ENCODE results near the gene TOX2.

TOX2 gene

DNA sequence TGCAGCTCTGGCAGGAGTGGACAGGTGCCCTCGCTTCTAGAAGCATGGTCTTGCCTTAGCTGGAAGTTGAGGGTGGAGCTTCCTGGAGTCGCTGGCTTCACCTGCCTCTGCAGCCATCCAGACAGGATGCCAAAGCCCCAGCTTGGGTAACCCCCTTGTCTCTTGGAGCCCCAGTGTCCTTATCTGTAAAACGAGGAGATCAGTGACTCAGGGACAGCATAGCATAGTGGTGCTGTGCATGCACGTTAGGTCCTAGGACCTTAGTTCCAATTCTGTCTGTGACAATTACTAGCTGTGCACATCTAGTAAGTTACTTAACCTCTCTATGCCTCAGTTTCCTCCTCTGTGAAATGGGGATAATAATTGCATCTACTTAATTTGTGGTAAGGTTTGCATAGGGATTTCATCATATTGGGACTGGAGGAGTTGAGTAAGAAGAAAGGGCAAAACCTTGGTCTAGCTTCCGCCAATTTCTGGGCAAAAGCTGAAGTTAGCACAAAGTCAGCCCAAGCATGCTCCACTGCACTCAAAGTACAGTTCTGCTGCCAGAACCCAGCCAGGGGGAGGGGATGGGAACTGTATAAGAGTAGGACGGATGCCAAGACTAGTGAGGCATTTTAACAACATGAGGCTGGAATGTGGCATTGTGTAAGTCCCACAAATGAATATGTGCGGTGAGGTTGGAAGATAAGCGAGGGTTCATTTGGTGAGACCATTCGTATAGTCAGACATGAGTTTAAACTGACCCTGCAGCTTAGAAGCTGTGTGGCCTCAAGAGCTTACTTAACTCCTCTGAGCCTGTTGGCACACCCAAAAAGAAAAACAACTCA lies 24.5 kb downstream of the TOX2 start:
- DNase-seq (ENCODE audit: low read depth in 2 of 2) = no peak

DNA sequence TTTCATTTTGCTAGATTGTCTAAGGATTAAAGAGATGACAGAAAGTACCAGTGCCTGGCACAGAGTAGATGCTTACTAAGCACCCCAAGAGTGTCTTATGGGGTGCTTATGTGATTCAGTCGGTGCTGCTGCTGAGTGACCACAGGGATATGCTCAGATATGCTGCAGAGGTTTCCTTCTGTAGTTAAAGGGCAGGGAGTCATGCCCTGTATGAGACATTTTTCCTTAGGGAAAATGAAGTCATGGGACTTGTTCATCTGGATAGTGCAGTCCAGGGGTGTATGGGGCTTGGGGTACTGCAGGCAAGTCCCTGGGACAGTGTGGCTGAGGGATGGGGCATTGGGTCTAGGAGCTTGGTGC lies 25.1 kb downstream of the TOX2 start:
- no peak for DNase-seq (ENCODE audit: low read depth in 2 of 2)

DNA sequence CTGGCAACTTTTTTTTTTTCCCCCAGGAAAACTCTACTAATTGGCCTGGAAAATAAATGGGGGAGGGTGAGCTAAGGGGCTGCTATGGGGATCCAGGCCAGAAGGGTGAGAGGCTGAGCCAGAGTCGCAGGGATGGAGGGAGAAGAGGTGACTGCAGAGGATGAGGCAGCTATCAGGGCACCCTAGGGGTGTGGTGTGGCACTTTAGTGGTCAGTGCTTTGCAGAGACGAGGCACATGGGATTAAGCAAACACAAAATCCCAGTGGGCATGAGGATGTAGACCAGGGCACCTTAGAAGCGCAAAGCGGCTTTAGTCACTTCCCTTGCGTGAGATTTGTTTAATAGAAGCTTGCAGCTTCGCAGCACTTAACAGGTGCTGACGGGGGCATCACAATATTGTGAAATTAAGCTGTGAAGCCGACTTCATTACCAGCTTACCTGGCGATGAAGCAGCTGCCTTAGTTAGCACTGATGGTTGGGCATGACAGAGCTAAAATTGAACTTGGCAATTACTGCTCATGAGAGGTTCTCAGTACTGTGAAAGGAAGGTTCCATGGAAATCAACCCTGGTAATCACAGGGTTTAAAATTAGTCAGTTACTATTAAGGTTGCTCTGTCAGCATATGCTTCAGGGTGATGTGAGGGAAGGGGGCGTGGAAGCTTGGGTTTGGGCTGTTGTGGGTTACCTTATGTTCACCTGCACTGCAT lies 26.0 kb downstream of the TOX2 start:
- no peak for DNase-seq (ENCODE audit: low read depth in 2 of 2)

DNA sequence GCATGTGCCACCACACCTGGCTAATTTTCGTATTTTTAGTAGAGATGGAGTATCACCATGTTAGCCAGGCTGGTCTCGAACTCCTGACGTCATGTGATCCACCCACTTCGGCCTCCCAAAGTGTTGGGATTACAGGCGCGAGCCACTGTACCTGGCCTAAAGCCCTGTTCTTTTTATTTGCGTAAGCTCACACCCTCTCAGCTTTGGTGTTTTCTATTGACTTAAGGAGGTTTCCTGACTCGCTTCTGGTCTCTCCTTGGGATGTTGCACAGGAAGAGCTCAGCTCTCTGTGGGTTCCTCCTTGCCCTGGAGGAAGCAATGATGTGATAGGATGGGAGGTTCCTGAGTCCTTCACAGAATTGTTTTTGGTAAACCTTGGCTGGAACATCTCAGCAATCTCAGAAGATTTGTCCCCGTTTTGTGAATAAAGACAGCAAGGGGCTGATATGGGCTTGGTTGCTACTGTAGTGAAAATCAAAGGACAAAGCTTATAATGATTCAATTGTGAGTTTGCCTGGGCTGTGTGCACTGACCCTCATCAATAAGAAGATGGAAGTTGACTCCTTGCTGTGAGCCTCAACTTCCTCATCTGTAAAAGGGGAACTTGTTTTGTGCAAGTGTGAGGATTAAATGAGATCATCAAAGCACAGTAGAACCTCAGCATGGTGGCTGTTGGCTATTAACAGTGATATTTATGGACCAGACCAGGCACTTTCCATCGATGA lies 27.0 kb downstream of the TOX2 start:
- no peak for DNase-seq (ENCODE audit: low read depth in 2 of 2)

DNA sequence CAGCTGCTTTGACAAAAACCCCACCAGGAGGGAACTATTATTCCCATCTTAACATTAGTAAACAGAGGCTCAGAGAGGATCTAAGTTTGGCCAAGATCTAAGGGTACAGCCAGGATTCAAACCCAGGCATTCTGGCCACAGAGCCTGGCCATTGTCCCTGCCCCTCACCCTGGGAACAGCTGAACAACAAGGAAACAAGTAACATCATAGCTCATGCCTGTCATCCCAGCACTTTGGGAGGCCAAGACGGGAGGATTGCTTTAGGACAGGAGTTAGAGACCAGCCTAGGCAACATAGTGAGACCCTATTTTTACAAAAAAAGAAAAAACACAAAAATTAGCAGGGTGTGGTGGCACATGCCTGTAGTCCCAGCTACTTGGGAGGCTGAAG lies 27.5 kb downstream of the TOX2 start:
- DNase-seq (ENCODE audit: low read depth in 2 of 2) = no peak

DNA sequence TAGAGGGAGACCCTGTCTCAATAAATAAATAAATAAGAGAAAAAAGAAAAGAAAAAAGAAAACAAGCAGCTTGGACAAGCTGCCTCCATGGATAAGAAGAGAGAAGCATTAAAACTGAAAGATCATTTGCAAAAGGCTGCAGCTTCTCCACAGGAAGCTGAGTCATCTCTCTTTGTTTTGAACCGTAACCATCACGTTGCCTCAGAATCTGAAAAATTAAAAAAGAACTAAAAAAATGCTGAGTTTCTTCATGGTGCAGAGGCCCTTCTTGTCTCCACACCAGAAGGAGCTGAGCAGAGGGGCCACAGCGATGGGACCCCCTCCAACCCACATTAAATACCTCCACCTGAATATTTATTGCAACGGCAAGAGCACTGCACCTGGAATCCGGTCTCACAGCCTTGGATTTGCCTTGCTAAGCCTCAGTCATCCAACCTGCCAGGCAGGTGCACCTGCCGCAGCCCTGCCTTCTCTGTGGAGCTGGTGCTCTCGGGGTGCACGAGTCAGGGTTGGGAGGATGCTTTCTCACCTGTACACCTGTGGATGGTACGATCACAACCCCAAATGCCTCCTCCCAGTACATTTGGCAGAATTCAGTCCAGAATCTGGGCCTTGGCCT lies 28.1 kb downstream of the TOX2 start:
- DNase-seq (ENCODE audit: low read depth in 2 of 2) = no peak

DNA sequence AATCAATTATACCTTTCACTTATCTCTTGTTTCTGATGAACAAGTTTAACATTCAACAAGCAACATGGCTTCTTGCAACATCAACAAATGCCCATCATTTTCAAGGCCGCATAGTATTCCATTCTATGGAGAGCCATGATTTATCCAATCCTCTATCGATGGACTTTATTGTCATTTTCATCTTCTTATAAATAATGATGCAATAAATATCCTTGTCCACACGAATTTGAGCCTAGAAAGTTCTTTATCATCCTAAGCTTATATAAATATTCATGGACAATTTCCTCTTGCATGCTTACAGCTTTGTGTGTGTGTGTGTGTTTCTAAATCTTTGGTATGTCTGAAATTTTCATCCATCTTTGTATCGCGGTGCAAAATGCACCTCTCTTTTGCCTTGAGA lies 29.1 kb downstream of the TOX2 start:
- DNase-seq (ENCODE audit: low read depth in 2 of 2) = no peak

DNA sequence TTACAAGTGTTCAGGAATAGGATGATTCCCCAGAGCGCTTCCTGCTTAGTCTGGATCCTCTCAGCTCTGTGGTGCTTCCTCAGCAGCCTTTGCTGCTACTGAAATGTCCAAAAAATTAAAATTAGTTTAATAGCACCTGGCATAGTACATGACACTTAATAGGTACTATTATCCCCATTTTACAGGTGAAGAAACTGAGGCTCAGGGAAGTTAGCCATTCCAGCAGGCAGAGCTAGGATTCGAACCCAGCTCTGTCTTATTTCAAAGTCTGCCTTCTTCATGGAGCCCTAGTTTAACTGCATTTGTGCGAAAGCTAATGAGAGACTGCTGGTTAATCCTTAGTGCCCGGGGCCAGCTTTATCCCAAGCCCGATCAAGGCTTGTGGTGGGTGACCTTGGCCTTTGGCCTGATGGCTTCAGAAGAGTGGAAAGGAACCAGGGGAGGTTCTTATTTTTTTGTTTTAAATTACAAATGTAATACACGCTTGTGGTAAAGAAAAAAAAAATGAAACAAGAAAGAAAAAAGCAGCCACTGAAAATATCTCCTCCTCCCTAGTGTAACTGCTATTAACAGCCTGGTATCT lies 30.1 kb downstream of the TOX2 start:
- DNase-seq (ENCODE audit: low read depth in 2 of 2) = no peak

DNA sequence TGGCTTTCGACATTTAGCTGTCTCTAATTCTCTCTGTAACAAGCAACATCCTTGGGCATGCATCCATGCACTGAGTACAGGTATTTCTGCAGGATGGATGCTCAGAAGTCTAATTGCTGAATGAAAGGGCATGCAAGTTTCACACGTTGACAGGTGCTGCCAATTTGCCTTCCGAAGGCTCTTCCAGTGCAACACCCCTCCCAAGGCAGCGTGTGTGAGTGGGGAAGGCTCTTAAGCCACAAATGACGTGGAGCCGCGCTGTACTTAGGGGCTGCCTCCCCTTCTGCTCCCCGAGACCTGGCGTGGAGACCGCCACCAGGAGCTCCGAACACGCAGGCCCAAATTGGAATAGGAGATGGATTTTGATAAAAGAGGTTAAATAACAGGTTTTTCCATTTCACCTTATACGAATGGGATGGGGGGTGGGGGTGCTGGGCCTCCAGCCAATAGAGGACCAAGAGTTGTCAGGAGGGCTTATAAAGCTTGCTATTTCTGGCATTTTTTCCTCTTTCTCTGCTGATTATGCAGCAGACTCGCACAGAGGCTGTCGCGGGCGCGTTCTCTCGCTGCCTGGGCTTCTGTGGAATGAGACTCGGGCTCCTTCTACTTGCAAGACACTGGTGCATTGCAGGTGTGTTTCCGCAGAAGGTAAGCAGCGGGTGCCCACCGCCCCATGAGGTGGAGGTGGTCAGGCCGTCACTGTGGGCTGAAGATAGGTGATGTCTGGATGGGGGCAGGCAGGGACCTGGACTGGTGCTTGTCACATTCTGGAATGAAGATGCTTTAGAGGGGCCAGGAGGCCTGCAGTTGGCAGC lies 30.9 kb downstream of the TOX2 start:
- DNase-seq (ENCODE audit: low read depth in 2 of 2) = no peak

DNA sequence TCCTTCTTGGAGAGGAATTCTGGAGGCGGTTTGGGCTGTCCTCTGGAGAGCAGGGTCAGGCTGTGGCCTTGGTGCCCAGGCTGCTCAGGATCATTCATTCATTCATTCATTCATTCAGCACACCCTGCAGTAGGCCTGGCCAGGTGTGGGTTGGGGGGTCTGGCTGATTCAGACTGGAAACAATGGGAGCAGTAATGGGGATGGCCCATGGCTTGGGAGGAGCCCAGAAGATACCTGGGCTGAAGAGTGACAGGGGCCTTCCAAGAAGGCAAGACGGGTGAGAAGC lies 31.5 kb downstream of the TOX2 start:
- no peak for DNase-seq (ENCODE audit: low read depth in 2 of 2)

DNA sequence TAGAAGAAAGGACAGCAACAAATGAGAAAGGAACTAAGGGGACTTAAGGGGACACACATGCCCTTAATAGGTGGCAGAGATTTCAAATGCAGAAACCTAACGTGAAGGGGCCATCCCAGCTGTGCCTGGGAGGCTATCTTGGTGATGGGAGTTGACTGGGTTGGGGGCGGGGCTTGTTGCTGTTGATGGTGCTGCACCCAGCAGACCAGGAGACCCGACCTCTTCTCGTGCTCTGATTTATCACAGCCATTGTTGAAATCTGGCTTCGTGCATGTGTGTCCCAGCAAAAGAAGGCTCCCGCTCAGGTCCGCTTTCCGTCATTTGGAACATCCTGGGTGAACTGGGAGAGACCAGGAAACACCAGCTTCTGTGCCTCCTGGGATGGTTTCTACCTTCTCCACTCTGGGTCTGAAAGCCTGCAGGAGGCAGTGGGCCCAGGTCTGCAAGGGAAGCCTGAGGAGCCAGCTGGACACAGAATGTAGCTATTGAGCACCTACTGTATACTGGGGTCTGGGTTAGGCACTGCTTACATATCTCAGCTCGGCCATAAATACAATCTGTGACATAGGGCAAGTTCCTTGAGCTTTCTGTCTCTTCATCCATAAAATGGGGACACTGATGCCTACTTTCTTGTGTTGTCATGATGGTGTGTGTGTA lies 32.1 kb downstream of the TOX2 start:
- DNase-seq (ENCODE audit: low read depth in 2 of 2) = no peak

DNA sequence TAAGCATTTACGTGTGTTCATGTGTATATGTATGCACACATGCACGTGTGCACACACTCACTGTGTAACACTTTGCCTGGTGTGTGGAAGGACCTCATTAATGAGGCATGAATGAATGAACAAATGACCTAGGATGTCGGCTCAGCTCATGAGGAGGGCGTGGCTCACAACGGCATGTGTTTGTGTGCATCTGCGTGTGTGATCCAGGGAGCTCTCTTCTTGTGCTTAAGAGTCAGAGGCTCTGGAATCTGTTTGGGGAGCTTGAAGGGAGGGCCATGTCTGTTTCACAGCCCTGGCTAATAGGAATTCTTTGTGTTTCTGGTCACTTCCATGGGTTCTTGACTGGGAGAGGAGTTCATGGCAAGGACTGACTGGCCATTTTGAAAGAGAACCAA lies 32.7 kb downstream of the TOX2 start:
- DNase-seq (ENCODE audit: low read depth in 2 of 2) = no peak

DNA sequence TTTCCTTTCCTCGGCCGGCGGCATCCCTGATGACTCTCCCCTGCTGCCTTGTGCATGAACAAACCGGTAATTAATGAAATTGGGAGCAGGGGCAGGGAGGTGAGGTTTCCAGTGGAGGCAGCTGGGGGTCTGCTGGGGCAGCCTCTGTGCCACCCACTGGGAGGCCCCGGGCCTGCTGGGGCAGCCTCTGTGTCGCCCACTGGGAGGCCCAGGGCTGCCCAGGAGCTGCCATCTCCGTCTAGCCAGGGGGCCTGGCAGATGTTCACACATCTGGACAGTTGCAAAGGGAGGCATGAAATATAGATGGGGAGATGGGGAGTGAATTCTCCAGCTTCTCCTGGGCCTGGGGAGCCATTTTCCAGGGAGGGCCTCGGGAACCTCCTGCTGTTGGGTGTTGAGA lies 33.8 kb downstream of the TOX2 start:
- DNase-seq (ENCODE audit: low read depth in 2 of 2) = no peak

DNA sequence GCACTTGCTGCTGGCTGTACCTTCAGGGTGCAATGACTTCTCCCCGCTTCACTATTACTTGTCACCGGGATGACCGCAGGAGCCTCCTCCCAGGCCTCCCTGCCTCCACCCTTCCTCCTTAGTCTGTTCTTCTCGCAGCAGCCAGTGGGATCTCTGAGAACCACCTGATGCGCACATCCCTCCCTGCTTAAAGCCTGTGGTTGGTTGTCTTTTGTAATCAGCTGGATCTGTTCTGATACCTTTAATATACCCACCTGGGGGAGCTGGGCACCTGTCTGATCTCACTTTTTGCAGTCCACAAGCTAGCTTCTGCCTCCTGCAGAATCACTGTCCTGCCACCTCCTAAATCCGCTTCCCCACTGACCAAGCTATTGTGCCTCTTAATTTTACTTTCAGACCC lies 34.6 kb downstream of the TOX2 start:
- DNase-seq (ENCODE audit: low read depth in 2 of 2) = no peak

DNA sequence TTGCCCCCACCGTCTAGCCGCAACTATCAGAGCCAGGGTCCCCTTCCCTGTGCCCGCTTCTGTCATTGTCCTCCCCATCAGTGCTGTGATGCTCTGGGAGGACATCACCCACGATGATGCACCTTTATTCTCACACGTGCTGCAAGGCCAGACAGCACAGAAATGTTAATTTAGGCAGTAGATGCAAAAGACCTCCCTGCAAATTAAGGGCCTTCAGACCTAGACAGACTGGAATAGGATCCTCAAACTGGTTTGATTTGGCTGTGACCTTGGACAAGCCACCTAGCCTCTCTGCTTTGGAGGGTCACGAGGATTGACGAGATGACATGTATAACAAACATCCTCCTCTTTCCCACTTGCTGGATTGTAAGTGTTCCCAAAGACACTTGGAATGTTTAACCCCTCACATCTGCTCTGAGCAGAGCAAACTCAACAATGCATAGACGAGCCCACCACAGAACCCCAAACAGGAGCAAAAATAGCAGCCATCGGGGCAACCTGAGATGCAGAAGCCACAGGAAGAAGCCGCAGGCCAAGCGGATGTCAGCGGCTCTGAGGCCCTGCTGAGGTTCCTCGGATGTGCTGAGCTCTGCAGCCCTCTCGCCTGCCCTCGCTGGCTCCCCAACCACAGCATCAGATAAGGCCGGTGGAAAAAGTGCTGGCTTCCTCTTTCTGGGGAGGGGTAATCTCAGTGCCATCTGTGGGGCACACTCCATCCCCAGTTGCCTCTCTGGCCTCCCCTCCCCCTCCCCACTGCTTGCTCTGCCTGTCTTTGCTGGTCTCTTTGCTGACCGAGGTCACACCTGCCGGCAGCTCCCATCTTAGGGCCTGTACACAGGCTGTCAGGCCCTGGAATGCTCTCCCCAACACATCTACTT lies 35.3 kb downstream of the TOX2 start:
- DNase-seq (ENCODE audit: low read depth in 2 of 2) = peak; percentile 43 to 52

DNA sequence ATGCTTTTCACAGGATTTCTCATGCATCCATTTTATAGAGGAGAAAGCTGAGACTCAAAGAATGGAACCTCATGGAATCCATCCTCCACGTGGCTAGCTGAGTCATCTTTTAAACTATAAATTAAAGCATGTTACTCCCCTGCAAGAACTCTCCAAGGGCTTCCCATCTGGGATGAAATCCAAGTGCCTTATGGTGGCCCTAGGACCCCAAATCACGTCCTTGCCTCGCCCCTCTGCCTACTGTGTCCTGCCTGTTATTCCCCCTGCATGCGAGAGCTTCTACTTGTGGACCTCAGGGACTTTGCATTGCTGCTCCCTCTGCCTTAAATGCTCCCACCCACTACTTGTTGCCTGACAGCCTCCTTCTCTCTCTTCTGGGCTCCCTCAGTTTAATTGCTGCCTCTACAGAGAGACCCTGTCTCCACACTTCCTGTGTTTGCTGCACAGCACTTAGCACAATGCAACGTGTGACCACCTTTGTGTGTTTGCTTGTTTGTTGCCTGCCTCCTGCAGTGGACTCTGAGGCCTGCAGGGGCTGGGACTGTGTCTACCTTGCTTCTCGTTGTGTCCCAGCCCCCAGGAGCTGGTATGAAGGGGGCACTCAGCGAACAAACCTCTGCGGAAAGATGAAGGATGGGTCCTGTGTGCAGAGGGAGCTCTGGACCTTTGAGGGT lies 39.4 kb downstream of the TOX2 start:
- DNase-seq (ENCODE audit: low read depth in 2 of 2) = no peak

DNA sequence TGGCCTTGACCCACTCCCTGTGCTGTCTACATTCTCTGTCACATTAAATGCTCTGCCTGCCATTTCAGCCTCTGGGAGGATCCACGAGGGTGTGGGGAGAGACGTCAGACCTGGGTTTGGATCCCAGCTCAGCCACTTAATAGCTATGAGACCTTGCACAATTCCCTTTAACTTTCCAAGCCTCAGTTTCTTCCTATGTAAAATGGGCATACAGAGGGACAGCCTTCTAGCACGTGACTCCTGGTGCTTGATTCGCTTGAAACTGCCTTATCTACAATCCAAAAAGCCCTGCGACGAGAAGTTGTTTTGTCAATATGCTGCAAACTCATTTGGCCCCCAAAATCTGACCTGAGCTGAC lies 40.0 kb downstream of the TOX2 start:
- no peak for DNase-seq (ENCODE audit: low read depth in 2 of 2)

DNA sequence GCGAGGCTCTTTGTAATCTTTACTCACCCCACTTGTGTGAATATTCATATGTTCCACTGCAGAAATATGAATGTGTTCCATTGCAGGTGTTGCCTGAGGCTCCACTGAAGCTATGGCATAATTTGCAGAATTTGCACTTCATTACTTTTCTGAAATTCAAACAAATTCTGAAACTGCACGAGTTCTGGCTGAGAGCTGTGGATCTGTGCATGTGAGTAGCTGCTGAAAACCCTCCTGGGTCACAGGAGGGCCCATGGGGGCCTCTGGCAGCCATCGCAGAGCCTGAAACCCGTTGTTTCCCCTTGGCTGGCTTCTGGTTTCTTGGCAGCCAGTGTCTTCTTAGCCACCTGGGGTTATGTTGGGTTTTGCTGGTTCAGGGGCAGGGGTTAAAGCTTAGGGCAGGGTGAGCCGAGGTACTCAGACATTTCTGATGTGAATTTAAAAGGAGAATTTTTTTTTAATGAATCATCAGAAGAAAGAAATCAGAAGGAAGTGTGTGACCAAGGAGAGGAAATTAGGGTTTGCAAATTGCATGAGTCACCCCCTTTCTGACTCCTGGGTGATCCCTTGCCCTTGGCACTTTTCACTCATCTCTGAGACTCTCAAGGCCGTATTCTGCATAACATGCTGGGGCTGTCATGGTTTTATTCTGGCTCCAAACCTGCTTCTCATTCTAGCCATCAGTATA lies 40.6 kb downstream of the TOX2 start:
- no peak for DNase-seq (ENCODE audit: low read depth in 2 of 2)

DNA sequence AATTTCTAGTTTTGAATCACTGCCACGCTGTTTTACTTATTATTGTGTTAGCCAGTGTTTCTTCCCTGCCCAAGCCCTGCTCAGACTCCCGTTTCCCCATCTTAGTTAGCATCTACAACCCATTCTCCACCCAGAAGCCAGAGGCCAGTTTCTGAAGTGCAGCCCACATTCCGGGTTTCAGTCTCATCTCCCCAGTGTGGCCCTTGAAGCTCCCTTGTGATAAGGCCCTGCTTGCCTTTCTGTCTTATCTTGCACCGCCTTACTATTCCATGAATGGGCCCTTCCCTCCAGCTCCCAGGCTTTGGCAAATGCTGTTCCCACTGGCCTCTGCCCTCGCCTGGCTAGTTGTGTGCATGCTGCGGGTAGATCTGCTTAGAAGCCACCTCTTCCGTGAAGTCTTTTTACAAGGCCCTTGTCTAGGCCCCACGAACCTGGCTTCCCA lies 41.1 kb downstream of the TOX2 start:
- no peak for DNase-seq (ENCODE audit: low read depth in 2 of 2)
